Tibial nerve (tissue), 4 donors: ENCODE measurements around the gene ATP6V0D1.

Experiments used
- CTCF ChIP-seq, 5 experiments: fragments of 200-600 bp in 3 of 5; fragments of 450-650 bp in 2 of 5; sonication (generic) in 3 of 5; IDR thresholded peaks; one replicate each; pipeline ENCODE4 v1.5.1; 2016 to 2019; ENCODE audit warnings: antibody characterized with exemption in 5 of 5, mild to moderate bottlenecking in 3 of 5, moderate library complexity in 2 of 5
- EP300 ChIP-seq, 2 donors: sonication (generic); formaldehyde crosslinking; IDR thresholded peaks; one replicate each; pipeline ENCODE4 v1.6.1; 2017; ENCODE audit warnings: antibody characterized with exemption in 2 of 2, mild to moderate bottlenecking in 1 of 2
- POLR2A ChIP-seq, 2 donors: fragments of 450-650 bp; IDR thresholded peaks; one replicate each; pipeline ENCODE4 v1.6.1; 2017; ENCODE audit warnings: antibody characterized with exemption in 2 of 2, mild to moderate bottlenecking in 2 of 2, moderate library complexity in 2 of 2

- TF ChIP-seq CTCF (IDR thresholded peaks at IDR 0.05) (no peak), EP300 (IDR thresholded peaks at IDR 0.05) (no peak), POLR2A (IDR thresholded peaks at IDR 0.05) (no peak)
Observed at GRCh38 chr16:67436640-67437193, 44.2 kb downstream of the ATP6V0D1 start.
